C4-2B (cell line): ENCODE measurements around the gene VIT.

ENCODE experiments used
- ZFX ChIP-seq: fragments of 450-650 bp; IDR thresholded peaks from 2 replicates; pipeline ENCODE4 v1.6.1; 2017
- TF ChIP-seq, protein P1 (sequence below): fragments of 450-650 bp; conservative IDR thresholded peaks from 2 replicates; pipeline ENCODE4 v1.5.1; 2017; ENCODE audit warnings: mild to moderate bottlenecking

- TF ChIP-seq, protein P1, sequence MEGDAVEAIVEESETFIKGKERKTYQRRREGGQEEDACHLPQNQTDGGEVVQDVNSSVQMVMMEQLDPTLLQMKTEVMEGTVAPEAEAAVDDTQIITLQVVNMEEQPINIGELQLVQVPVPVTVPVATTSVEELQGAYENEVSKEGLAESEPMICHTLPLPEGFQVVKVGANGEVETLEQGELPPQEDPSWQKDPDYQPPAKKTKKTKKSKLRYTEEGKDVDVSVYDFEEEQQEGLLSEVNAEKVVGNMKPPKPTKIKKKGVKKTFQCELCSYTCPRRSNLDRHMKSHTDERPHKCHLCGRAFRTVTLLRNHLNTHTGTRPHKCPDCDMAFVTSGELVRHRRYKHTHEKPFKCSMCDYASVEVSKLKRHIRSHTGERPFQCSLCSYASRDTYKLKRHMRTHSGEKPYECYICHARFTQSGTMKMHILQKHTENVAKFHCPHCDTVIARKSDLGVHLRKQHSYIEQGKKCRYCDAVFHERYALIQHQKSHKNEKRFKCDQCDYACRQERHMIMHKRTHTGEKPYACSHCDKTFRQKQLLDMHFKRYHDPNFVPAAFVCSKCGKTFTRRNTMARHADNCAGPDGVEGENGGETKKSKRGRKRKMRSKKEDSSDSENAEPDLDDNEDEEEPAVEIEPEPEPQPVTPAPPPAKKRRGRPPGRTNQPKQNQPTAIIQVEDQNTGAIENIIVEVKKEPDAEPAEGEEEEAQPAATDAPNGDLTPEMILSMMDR: no peak
- TF ChIP-seq ZFX: no peak
Observed at GRCh38 chr2:36677996-36678605, 18.4 kb upstream of the VIT start.
